Stimulated activated CD4-positive, alpha-beta T cell treated with anti-CD3 and anti-CD28 coated beads, TNF-alpha, amount 100 ng/mL, for 48 hours (primary cell): ENCODE results near the gene MAP3K4.
"Not testable (repeated sequence)": the region's sequence is repeated elsewhere in the genome, so short reads cannot be mapped to it uniquely, and the experiment has no call there.

ENCODE experiments used
- DNase-seq, 3 donors: peaks; one replicate each; pipeline ENCODE4 v3.0.0-alpha.2; 2020; ENCODE audit warnings: low read depth in 3 of 3

The MAP3K4 gene

DNA sequence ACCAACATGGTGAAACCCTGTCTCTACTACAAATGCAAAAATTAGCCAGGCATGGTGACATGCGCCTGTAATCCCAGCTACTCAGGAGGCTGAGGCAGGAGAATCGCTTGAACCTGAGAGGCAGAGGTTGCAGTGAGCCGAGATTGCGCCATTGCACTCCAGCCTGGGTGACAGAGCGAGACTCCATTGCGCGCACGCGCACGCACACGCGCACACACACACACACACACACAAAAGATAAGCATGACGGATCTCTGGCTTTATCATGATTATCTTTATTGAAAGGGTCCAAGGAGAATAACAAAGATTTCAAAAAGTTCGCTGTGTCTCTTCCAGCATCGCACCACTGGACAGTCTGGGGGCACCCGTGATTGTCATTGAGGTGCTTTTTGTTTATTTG lies 19.0 kb upstream of the MAP3K4 start:
- DNase-seq = not testable (repeated sequence)

DNA sequence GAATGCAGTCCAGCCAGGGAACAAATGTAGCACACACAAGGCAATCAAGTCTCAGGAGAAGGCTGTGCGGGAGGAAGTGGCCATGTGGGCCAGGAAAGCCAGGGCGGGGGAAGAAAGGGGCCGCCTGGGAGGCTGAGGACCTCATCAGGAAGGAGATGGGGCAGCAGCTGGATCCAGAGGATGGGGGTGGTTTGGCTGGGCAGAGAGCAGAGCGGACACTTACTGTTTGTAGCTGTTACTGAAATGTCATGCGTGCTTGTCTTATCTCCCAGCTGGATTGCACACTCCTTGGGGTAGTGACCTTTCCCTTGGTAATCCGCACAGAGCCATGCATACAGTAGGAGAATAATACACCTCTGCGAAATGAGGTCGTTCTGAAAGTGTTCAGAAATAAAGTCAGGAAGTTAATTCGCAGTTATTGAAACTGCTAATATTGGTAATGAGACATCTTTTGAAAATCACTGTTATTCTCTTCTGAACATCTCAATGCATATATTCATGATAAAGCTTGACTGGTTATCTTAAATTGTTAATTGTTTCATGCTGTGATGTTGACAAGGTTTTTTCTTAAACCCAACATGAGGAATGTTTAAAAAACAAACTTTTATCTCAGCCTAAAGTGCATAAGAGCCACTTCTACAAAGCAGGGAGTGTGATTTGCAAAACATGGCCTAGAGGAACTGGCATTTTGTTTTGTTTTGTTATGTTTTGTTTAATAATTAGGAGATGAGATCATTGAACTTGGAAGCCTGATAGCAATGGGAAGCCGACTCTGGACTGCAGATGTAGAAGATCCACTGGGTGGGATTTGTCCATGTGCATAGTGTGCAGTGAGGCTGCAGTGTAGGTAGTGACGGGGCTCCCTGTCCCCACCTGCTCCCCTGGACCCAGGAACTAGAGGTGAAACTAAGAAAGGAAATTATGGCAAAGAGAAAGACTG lies 18.0 kb upstream of the MAP3K4 start:
- DNase-seq = no peak

DNA sequence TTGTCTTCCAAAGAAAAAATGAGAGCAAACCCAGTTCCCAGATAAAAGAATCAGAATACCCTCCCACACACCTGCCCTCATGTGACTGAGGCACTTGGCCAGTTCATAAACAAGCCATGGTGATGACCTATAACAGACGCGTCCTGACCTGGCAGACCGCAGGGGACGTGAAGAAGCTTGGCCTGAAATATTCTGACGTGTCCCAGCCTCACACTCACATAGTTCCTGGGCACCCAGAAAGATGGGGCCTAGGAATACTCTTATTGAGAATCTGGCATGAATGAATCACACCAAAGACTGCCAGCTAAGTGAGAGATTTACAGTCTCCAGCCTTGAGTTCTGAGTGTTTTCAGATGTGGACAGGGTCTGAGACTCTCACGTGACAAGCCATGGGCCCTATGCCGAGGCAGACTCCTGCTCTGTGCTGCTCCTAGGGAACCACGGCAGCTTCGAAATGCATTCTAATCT lies 17.2 kb upstream of the MAP3K4 start:
- no peak for DNase-seq

DNA sequence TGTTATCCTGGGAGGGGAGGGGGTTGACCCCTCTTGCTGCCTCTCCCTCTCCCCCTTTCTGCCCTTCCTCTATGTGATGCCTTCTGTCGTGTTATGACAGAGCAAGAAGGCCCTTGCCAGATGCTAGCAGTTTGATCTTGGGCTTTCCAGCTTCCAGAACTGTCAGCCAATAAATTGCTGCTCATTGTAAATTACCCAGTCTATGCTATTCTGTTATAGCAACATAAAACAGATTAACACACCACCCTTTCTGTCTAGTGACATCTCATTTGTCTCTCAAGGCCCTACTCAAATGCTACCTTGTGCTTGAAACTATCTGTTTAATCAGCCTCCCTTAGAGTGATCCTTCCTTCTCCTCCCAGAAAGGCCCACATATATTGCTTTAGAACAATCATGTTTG lies 16.4 kb upstream of the MAP3K4 start:
- DNase-seq = no peak

DNA sequence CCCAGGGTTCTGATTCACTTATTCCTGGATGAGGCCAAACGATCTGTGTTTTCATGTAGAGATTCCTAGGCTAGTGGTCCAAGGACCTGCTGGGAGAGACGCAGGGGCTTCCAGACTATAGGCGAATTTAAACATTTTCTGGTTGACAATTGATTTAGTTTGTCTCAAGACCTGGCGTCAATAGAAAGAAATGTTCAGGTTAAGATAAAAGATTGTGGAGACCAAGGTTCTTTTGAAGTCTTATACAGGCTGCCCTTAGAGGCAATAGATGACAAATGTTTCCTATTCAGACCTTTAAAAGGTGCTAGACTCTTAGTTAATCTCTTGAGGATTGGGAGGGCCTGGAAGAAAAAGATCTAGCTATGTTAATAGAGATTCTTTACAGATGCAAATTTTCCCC lies 15.6 kb upstream of the MAP3K4 start:
- not testable (repeated sequence) for DNase-seq

DNA sequence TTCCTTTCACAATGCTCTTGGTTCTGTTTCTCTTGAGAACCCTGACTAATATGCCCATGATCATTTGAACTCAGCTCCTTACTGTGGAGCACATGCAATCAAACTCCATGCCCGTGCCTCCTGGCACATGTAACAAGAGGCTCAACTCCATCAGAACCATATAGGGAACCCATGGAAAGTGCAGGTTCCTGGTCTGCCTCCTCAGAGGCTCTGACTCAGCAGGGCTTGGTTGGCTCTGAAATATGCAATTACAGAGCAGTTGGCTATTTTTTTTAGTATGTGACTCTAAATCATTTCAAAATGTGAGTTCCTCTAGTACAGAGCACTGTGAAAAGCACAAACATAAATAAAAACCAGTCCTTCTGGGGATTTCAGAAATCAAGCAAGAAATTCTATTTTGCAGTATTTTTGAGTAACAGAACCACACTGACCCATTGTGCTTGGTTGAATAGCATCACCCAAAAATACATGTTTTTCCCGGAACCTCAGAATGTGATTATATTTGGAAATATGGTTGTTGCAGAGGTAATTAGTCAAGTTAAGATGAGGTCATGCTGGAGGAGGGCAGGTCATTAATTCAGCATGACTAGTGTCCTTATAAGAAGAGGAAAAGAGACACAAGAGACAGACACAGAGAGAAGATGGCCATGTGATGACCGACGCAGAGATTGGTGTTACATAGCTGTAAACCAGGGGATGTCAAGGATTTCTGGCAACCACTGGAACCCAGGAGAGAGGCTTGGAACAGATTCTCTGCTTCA lies 13.2 kb upstream of the MAP3K4 start:
- DNase-seq = no peak

DNA sequence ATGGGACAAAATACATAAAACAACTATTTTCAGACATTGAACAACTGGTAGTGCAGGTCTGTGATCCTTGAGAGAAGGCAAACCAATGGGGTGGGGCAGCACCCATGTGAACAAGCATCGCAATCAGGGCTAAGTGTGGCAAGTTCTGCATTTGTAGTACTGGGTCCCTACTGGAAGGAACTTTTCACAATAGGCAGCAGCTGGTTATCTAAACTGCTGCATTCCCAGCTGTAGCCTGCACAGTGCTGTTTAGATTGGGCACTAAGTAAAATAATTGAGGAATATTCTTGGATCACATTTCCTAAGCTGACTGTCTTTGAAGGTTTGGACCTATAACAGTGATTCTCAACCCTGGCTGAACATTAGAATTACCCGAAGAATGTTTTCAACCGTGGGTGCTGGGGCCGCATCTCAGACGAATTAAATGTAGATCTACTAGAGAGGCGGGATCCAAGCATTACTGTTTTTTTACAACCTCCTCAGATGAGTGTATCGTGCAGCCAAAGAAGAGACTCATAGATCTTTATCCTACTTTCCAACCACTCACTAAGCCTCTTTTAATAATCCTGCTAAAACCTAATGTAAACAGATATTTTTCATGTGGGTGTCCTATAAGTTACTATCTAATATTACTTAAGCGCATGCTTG lies 12.4 kb upstream of the MAP3K4 start:
- no peak for DNase-seq

DNA sequence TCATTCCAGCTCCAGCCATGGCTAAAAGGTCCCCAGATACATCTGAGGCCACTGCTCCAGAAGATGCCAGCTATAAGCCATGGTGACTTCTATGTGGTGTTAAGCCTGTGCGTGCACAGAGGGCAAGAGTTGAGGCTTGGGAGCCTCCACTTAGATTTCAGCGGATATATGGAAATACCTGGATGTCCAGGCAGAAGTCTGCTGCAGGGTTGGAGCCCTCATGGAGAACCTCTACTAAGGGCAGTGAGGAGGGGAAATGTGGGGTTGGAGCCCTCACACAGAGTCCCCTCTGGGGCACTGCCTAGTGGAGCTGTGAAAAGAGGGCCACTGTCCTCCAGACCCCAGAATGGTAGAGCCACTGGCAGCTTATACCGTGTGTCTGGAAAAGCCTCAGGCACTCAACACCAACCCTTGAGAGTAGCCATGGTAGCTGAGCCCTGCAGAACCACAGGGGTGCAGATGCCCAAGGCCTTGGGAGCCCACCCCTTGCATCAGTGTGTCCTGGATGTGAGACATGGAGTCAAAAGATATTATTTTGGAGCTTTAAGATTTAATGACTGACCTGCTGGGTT lies 8.1 kb upstream of the MAP3K4 start:
- not testable (repeated sequence) for DNase-seq

DNA sequence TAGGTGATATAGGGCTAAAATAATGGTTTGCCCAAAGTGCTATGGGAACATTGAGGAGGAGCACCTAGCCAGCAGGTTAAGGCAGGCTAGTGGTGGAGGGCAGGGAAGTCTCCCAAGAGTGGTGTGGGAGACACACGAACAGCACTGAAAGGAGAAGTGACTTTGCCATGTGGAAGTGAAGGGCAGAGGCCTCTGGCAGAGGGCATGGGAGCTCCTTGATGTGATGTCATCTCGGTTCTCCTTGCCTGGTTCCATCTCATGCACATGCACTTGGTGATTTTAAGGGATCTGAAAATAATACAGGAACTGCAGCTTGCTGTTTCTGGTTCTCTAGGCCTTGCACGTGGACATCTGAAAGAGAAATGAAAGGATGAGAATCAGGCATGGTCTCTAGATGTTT lies 4.7 kb upstream of the MAP3K4 start:
- no peak for DNase-seq

DNA sequence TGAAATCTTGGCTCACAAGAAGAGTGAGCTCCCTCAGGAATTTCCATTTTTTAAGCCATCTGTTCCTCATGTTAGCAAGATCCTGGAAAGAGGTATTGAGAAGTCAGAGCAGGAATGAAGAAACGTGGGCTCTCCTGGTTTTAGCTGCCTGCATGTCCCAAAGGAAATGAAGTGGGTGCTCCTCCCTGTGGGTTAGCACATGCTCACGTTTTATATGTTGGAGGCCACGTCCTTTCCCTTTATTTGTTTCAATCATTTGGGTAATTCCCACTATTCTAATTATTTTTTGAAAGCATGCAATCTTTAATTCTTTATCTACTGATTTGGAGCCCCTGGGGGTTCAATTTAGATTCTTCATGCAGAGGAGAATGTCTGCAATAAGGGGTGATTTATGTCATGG lies 4.3 kb upstream of the MAP3K4 start:
- no peak for DNase-seq

DNA sequence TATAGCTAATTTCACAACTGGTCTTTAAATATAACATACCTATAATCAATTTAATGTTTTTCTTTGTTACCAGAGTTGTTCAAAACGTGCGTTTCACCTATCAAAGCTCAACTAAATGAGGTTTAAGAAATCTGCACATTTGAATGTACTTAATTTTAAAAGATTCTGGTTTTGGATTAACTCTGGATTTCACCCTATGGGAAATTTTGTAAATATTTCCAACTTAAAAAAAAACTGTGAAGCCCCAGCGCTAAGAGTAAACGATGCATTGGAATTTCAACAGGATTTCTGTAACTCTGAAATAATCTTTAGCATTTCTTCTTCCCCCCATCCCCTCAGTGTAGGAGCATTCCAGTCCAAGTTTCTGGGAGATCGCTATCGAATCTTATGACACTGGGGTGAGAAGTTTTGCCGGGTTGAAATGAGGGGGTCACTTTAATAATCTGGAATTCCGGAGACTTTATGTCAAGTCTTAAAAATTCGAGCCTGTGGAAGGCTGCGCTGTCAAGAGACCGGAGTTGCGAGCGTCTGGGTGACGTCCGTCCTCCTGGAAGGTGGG lies 643 bp upstream of the MAP3K4 start:
- DNase-seq = no peak

DNA sequence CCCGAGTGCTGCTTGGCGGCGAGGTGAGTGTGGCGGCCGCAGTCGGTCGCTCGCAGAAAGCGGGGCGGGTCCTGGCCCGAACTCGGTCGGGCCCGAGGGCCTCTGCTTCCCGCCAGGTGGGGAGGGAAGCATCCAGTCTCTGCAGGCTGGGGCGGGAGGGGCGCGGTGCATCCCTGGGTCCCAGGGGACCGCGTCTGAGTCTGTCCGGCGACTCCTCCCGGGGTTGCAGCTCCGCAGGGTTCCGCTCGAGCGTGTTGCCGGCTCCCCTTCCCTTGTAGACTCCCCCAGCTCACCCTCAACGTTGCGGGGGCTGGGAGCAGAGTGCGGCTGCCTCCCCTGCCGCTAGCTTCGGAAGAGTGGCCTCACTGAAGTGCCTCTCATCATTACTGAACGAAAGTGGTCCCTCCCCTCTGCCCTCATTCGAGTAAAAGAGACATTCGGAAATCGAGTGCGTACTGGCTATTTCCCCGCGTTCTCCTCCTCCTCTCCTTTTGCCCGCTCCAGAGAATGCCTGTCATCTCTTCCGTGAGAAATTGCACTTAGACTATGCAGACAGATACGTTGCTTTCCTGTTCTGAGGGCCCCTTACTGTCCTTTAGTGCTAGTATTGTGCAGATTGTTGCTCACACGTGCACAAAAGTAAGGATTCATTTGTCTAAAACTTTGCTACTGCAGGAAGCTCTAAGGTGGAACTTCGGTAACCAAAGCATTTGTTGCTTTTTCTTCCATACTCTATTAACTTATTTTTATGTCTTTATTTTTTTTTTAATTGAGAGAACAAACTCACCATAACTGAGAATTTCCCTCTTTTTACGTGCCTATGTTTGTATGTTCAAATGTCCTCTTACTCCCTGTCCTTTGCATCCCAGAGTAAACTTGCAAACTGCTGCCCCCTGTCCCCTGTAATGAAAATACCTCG lies 751 bp downstream of the MAP3K4 start:
- DNase-seq = peak in 2 of 3 donors; percentile 19 to 27

DNA sequence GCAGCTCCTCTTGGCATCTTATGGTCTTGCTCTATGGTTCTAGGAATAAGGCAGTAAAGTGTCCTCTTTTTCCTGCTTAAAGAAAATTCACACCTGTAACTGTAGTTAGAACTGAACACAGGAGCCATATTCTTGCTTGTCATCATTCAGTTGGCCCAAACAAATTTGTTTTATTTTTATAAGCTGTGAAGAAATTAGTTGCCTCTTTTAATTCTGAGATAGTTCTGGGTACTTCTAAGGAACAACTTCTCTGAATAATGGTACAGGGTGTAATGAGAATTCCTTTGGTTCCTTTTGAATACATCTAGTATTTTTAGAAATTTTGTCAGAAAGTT lies 1.4 kb downstream of the MAP3K4 start:
- DNase-seq = no peak

DNA sequence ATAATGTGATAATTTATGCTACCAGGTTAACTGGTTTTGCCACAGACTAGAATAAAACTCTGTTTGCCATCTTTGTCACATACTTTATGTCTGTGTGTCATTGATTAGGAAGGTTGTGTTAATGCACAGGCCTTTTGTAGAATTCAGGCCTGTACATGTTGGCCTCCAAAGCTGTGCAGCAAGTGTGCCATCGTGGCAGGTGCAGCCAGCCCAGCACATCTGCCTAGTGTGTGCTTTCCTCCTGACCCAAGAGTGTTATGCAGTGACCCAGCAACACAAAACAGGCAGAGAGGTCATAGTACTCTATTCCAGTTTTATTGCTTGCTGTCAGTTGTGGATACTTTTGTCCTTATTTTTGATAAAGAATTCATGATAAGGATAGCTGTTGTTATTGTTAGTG lies 3.7 kb downstream of the MAP3K4 start:
- DNase-seq = no peak

DNA sequence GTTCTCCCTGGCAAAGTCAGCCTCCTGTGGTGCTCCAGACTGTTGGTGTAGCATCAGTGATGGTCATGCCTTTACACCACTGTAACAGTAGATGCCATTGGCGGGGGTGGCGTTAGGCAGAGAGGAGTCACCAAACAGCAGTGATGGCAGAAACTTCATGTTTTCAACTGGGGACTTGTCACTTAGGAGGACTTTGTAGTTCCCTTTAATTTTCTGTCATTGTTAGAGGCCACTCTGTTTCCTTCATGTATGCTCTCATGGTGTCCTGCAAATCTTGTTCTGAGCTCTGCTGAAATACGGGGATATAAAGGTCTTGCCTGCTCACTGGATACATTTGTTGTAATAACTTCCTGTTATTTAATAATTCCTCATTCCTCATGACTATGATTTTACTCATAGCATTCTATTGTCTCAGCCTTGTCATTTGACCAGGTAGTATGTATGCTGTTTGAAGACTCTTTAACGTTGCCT lies 4.6 kb downstream of the MAP3K4 start:
- no peak for DNase-seq

DNA sequence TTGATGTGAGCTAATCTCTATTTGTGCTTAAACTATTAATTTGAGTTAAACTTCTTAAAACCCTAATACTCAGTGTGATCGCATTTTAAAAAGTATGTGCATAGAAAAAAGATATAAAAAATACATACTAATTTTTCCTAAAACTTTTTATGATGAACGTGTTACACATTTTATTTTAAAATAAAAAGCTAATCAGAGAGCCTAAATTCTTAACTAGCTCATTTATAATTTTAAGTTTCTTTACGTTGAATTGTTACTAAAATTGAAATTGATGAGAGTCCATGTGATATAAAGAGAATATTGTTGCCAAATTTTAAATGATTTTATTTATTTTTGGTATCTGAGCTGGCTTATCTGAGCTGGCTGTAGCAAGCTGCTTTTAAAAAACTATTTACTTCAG lies 6.6 kb downstream of the MAP3K4 start:
- no peak for DNase-seq

DNA sequence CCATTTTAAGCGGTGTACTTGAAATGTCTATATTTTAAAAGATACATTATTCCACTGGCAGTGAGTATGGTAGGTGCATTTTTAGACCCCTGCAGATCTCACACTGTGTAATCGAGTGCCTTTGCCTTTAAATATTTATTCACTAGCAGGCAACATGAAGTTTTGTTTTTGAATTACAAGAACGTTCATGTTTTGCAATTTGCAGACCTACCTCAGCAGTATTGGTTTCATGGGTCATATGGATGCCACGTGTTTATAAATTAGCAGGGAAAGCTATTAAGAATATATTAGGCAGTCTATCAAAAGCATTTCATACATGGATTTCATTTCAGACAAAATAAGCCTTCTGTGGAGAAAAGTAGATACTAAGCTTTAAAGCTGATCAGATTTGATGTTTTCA lies 7.2 kb downstream of the MAP3K4 start:
- DNase-seq = no peak

DNA sequence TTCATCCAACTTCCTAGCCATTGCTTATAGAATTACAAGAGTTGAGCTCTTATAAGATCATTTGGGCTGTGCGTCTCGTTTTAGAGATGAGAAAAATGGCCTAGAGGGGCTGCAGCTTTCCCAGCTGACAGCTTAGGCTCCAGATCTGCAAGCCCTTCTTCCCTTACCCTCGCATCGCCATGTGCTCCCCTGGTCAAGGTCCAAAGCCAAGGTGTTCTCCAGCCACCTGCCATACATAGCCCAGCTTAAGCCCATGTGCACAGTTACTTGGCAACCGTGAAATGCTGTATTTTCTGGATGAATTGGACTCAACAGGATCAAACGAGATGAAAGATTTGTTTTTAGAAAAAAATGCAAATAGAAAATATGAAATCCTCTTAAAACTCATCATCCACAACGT lies 7.9 kb downstream of the MAP3K4 start:
- DNase-seq = no peak

DNA sequence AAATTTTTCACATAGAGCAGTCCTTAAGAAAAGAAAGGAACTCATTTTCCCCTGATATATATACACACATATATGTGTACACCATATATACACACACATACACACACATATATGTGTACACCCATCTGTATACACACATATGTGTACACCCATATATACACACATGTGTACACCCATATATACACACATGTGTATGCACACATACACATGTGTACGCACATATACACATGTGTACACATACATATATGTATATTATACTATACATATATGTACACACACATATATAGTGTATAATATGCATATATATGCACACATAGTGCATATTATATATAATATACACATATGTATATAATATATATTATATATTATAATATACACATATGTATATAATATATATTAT lies 9.1 kb downstream of the MAP3K4 start:
- no peak for DNase-seq

DNA sequence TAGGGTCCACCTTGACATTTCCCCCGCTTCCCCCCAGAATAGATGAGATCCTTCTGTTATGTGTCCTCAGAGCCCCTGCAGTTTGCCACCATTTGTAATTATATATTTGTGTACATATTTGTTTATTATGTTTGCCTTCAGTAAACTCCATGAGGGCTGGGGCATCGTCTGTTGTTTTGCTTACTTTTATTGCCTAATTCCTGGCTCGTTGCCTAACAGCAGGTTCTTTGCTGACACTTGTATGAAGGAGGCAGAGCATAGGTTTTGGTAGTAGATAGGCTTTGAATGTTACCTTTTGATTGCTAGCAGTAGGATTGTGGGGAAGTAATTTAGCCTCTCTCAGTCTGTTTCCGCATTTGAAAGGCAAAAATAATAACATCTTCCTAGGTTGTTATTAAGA lies 9.9 kb downstream of the MAP3K4 start:
- DNase-seq = no peak

DNA sequence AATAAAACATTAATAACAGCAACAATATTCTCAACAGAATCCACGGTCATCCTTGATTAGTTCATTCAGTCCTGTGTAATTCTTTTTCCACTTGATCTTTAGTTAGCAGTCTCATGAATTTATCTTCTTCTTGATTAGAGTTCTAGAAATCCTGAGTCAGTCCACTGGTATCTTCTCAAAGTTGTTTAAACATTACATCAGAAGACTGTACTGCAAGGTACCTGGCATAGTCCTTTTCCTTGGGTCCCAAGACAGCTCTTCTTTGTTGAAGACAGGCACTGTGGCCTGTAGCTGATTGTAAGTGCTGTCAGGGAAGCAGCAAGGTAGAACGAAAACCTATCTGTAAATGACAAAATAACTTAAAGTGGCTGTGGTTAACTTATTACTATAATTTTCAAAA lies 11.8 kb downstream of the MAP3K4 start:
- DNase-seq = no peak
